Measurements from ENCODE around the gene ALPK1. TPM values are rescaled to one million over a fixed set of nuclear protein-coding genes. Genes with fewer than 3 reads are reported as not detected.
A peak's percentile ranks its signal among the peaks of the same experiment; 100 is the strongest.

ALPK1 gene
- total RNA-seq, 4 donors from 2014 or later, result 15.7 to 87.2 (median 24.2) TPM

DNA sequence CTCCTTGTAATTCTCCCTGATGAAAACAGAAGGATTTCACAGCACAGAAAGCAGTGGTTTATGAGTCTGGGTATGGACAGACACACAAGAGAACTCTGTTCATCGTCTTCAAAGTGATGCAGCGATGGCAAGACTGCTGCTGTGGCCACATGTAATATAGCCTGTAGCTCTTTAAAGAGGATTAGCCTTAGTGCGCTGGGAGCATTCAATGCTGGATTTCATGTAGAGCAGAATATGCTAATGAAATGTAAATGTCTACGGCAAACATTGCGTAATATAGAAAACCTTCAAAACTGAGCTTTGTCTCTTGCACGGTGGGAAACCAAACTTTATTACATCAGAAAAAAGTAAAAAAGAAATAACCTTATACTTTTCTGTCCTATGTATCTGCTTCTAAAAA, 42.9 kb downstream of the ALPK1 start:
- no peaks in the 10 kb centered on the region for H3K9me3 ChIP-seq
- no peaks in the 10 kb centered on the region for H3K4me1 ChIP-seq
- peaks cover 2% of the 10 kb centered on the region for H3K36me3 ChIP-seq
- no peaks in the 10 kb centered on the region for H3K27me3 ChIP-seq
- H3K4me3 ChIP-seq, result no peak overlapping the region
- TF ChIP-seq, protein P1, sequence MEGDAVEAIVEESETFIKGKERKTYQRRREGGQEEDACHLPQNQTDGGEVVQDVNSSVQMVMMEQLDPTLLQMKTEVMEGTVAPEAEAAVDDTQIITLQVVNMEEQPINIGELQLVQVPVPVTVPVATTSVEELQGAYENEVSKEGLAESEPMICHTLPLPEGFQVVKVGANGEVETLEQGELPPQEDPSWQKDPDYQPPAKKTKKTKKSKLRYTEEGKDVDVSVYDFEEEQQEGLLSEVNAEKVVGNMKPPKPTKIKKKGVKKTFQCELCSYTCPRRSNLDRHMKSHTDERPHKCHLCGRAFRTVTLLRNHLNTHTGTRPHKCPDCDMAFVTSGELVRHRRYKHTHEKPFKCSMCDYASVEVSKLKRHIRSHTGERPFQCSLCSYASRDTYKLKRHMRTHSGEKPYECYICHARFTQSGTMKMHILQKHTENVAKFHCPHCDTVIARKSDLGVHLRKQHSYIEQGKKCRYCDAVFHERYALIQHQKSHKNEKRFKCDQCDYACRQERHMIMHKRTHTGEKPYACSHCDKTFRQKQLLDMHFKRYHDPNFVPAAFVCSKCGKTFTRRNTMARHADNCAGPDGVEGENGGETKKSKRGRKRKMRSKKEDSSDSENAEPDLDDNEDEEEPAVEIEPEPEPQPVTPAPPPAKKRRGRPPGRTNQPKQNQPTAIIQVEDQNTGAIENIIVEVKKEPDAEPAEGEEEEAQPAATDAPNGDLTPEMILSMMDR (IDR thresholded peaks at IDR 0.05), result no peak
- TF ChIP-seq POLR2AphosphoS5 (IDR thresholded peaks at IDR 0.05) (no peak), EP300 (IDR thresholded peaks at IDR 0.05) (no peak), POLR2A (IDR thresholded peaks at IDR 0.05) (no peak)
- WGBS, result 86% methylated on average over 6 of the region's 6 CpGs
- H3K27ac ChIP-seq, result no peak overlapping the region
- no peak for DNase-seq (ENCODE audit: low spot score in 2 of 2)

DNA sequence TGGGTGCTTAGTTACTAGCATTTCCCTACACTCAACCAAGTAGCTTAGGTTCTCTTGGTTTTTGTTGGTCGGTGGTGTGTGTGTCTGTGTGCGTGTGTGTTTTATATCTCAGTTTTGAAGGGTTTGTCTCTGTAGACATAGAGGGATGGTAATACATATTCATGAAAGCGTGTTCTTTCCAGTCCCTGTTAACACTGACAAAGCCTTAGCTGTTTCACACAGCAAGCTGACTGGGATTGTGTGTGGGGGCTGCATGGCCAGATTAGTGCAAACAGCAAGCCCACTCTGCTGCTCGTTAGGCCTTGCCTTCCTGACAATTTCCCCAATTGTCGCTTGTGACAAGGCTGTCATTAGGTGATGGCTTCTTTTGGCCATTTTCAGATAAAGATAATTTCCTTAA, 43.9 kb downstream of the ALPK1 start:
- WGBS, result 89% methylated on average over 5 of the region's 5 CpGs
- peaks cover 2% of the 10 kb centered on the region for H3K36me3 ChIP-seq
- H3K9me3 ChIP-seq, result no peaks in the 10 kb centered on the region
- H3K4me1 ChIP-seq, result no peaks in the 10 kb centered on the region
- no peak overlapping the region for H3K4me3 ChIP-seq
- TF ChIP-seq, protein P1 (IDR thresholded peaks at IDR 0.05), result no peak
- no peak for TF ChIP-seq POLR2AphosphoS5 (IDR thresholded peaks at IDR 0.05)
- TF ChIP-seq EP300 (IDR thresholded peaks at IDR 0.05), result no peak
- TF ChIP-seq POLR2A (IDR thresholded peaks at IDR 0.05), result no peak
- no peak overlapping the region for H3K27ac ChIP-seq
- H3K27me3 ChIP-seq, result no peaks in the 10 kb centered on the region
- DNase-seq (ENCODE audit: low spot score in 2 of 2), result no peak

DNA sequence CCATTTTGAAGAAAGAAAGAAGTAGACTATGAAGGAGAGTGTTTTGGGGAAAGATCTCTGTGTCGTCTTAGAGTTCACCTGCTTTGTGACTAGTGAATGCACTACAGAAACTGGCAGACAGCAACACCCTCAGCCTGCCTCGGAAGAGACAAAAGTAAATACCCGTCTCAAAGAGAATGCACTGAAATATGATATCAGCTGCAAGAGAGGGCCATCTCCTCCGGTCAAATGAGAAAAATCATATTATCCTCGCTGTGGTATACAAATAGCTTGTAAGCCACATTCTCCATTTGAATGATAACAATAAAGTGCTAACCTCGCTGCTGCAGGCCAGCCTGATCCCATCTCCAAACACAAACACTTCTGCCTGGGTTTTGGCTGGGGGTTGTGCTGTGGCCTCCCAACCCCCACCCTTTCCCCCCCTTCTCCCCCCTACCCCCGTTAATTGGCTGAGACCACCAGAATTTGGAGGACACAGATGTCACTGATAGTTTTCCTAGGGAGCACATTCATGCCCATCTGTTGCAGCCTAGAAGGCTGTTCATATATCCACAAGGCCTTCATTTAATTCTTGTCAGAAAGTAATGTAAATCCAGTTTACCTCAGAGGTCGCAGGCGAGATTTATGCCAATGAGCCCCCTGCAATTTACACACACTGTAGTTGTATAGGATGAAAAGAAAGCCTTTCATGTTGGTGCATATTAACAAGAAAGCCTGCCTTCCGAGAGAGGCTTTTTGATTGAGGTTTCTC, 46.3 kb downstream of the ALPK1 start:
- H3K36me3 ChIP-seq, result peaks cover 2% of the 10 kb centered on the region
- no peak for DNase-seq (ENCODE audit: low spot score in 2 of 2)
- H3K4me3 ChIP-seq, result no peak overlapping the region
- H3K9me3 ChIP-seq, result no peaks in the 10 kb centered on the region
- H3K27ac ChIP-seq, result no peak overlapping the region
- TF ChIP-seq, protein P1 (IDR thresholded peaks at IDR 0.05), result no peak
- TF ChIP-seq POLR2AphosphoS5 (IDR thresholded peaks at IDR 0.05), result no peak
- no peak for TF ChIP-seq EP300 (IDR thresholded peaks at IDR 0.05)
- WGBS, result 84% methylated on average over 10 of the region's 10 CpGs
- no peaks in the 10 kb centered on the region for H3K4me1 ChIP-seq
- H3K27me3 ChIP-seq, result no peaks in the 10 kb centered on the region

DNA sequence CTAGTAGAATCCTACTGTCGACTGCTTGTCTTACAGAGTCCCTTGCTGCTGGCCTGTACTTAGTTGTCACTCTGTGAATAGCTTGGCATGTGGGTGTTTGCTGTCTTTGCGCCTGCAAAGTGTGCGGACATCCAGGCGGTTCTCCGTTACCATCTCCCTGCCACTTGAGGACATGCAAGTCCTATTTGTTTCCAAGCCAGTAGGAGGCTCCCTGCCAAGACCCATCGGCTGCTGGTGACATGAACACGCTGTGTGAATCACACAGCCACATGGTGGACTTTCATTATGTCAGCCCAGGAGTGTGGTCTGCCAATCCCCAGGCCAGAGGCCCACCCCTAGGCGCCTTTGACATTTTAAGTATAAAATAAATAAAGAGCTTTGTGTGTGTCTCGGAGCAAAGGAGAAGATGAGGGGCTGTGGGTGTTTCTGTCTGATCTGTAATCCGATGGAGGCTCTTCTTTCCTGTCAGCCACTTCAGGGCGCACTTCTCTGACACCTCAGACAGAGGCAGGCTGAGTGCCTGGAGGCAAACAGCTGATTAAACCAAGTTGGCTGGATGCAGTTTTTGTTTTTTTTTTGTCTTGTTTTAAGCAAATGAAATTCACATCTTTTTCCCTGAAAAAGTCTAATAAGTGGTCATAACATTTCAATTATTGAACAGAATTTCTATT, 51.5 kb downstream of the ALPK1 start:
- H3K4me1 ChIP-seq, result no peaks in the 10 kb centered on the region
- TF ChIP-seq EP300 (IDR thresholded peaks at IDR 0.05) (no peak), POLR2AphosphoS5 (IDR thresholded peaks at IDR 0.05) (no peak), POLR2A (IDR thresholded peaks at IDR 0.05) (no peak)
- TF ChIP-seq, protein P1 (IDR thresholded peaks at IDR 0.05), result no peak
- peaks cover under 1% of the 10 kb centered on the region for H3K36me3 ChIP-seq
- 53% methylated on average over 11 of the region's 11 CpGs for WGBS
- no peaks in the 10 kb centered on the region for H3K9me3 ChIP-seq
- H3K27me3 ChIP-seq, result no peaks in the 10 kb centered on the region
- H3K27ac ChIP-seq, result no peak overlapping the region
- peak overlapping the region; percentile 23 for H3K4me3 ChIP-seq
- peak in 1 of 2 donors; percentile 74 for DNase-seq (ENCODE audit: low spot score in 2 of 2)

DNA sequence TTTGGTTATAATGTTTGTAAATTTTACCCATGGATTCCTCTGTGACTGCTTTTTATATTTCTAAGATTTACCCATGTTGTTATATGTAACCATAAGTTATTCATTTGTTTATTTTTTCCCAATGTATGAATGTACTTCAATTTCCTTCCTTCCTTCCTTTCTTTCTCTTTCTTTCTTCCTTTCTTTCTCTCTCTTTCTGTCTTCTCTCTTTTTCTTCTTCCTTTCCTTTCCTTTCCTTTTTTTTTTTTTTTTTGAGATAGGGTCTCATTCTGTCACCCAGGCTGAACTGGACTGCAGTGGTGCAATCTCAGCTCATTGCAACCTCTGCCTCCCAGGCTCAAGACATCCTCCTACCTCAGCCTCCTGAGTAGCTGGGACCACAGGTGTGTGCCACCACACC, 55.6 kb downstream of the ALPK1 start:
- no peaks in the 10 kb centered on the region for H3K4me1 ChIP-seq
- peaks cover 17% of the 10 kb centered on the region for H3K36me3 ChIP-seq
- DNase-seq (ENCODE audit: low spot score in 2 of 2), result no peak
- TF ChIP-seq POLR2AphosphoS5 (IDR thresholded peaks at IDR 0.05), result no peak
- no peak for TF ChIP-seq POLR2A (IDR thresholded peaks at IDR 0.05)
- no peak for TF ChIP-seq EP300 (IDR thresholded peaks at IDR 0.05)
- TF ChIP-seq, protein P1 (IDR thresholded peaks at IDR 0.05), result no peak
- H3K9me3 ChIP-seq, result no peaks in the 10 kb centered on the region
- no peaks in the 10 kb centered on the region for H3K27me3 ChIP-seq
- H3K4me3 ChIP-seq, result no peak overlapping the region
- no peak overlapping the region for H3K27ac ChIP-seq

Measured in suprapubic skin (tissue), 4 donors.